Neural cell (in vitro differentiated cells): ENCODE data around the gene FAM186B. TPM values are rescaled to one million over a fixed set of nuclear protein-coding genes. Genes with fewer than 3 reads are reported as not detected.

Source experiments
- H2AFZ ChIP-seq: fragments of 200-600, 300-800 bp; sonication (generic), shearing (Covaris generic); 2 replicates; pipeline ENCODE4 v1.6.0; 2014; ENCODE audit warnings: low read depth, mild to moderate bottlenecking, antibody characterized with exemption, low read length, moderate library complexity
- H3F3A ChIP-seq: fragments of 200-600 bp; shearing (Covaris generic); 2 replicates; pipeline ENCODE4 v1.6.1; 2016; ENCODE audit warnings: mild to moderate bottlenecking, moderate library complexity, mixed read lengths, antibody characterized with exemption, low read length; ENCODE audit not compliant: insufficient read depth, poor library complexity, severe bottlenecking
- H3K27ac ChIP-seq: fragments of 200-600, 300-800 bp; sonication (generic), shearing (Covaris generic); 2 replicates; pipeline ENCODE4 v1.5.1; 2014; ENCODE audit warnings: mild to moderate bottlenecking, low read length, moderate library complexity
- H3K27me3 ChIP-seq: fragments of 300-800, 200-600 bp; sonication (generic), shearing (Covaris generic); 2 replicates; pipeline ENCODE4 v1.6.0; 2014; ENCODE audit warnings: mild to moderate bottlenecking, low read depth, low read length, moderate library complexity; ENCODE audit not compliant: insufficient read depth
- H3K36me3 ChIP-seq: fragments of 300-800, 200-600 bp; sonication (generic), shearing (Covaris generic); 2 replicates; pipeline ENCODE4 v1.5.1; 2014; ENCODE audit warnings: mild to moderate bottlenecking, antibody characterized with exemption, low read length, moderate library complexity; ENCODE audit not compliant: insufficient read depth
- H3K4me2 ChIP-seq: fragments of 300-800, 200-600 bp; sonication (generic), shearing (Covaris generic); 2 replicates; pipeline ENCODE4 v1.6.0; 2014; ENCODE audit warnings: mild to moderate bottlenecking, low read length
- H3K4me3 ChIP-seq: fragments of 300-800, 200-600 bp; sonication (generic), shearing (Covaris generic); 2 replicates; pipeline ENCODE4 v1.5.1; 2014; ENCODE audit warnings: mild to moderate bottlenecking, low read length, moderate library complexity
- H3K79me2 ChIP-seq: fragments of 200-600 bp; shearing (Covaris generic); replicated peaks from 2 replicates; pipeline ENCODE4 v1.6.0; 2014; ENCODE audit warnings: mild to moderate bottlenecking, low read length, moderate library complexity; ENCODE audit not compliant: insufficient read depth
- H3K9ac ChIP-seq: fragments of 300-800, 200-600 bp; sonication (generic), shearing (Covaris generic); 2 replicates; pipeline ENCODE4 v1.6.1; 2016; ENCODE audit warnings: mild to moderate bottlenecking, low read length, mixed read lengths
- H3K9me2 ChIP-seq: fragments of 200-600 bp; shearing (Covaris generic); 2 replicates; pipeline ENCODE4 v1.6.1; 2016; ENCODE audit warnings: mild to moderate bottlenecking, low read length, mixed read lengths; ENCODE audit not compliant: insufficient read depth
- H3K9me3 ChIP-seq: fragments of 200-600, 300-800 bp; sonication (generic), shearing (Covaris generic); 2 replicates; pipeline ENCODE4 v1.6.1; 2016; ENCODE audit warnings: mild to moderate bottlenecking, mixed run types, low read length, moderate library complexity, mixed read lengths
- H4K20me1 ChIP-seq: fragments of 200-600 bp; shearing (Covaris generic); 2 replicates; pipeline ENCODE4 v1.6.1; 2016; ENCODE audit warnings: mild to moderate bottlenecking, mixed run types; ENCODE audit not compliant: insufficient read depth
- EP300 ChIP-seq: fragments of 450-650 bp; conservative IDR thresholded peaks from 2 replicates; pipeline ENCODE4 v1.6.1; 2014; ENCODE audit warnings: antibody characterized with exemption, mild to moderate bottlenecking, moderate library complexity; ENCODE audit not compliant: poor library complexity, severe bottlenecking
- EZH2 ChIP-seq: fragments of 200-600, 300-800 bp; shearing (Covaris generic), sonication (generic); IDR thresholded peaks from 2 replicates; pipeline ENCODE4 v1.6.1; 2014; ENCODE audit warnings: antibody characterized with exemption, low read length, borderline replicate concordance, mild to moderate bottlenecking; ENCODE audit not compliant: insufficient read depth, poor library complexity, severe bottlenecking
- MXI1 ChIP-seq: fragments of 450-650 bp; conservative IDR thresholded peaks from 2 replicates; pipeline ENCODE4 v1.6.1; 2014; ENCODE audit warnings: antibody characterized with exemption, mild to moderate bottlenecking; ENCODE audit not compliant: poor library complexity, severe bottlenecking
- POLR2AphosphoS5 ChIP-seq: IDR thresholded peaks from 2 replicates; pipeline ENCODE4 v1.6.1; 2012
- RAD21 ChIP-seq: fragments of 450-650 bp; conservative IDR thresholded peaks from 2 replicates; pipeline ENCODE4 v1.6.1; 2014; ENCODE audit warnings: antibody characterized with exemption, mild to moderate bottlenecking, moderate library complexity
- SMC3 ChIP-seq: fragments of 450-650 bp; conservative IDR thresholded peaks from 2 replicates; pipeline ENCODE4 v1.6.1; 2014; ENCODE audit warnings: antibody characterized with exemption, mild to moderate bottlenecking, moderate library complexity; ENCODE audit not compliant: poor library complexity
- TAF1 ChIP-seq: IDR thresholded peaks from 2 replicates; pipeline ENCODE4 v1.6.1; 2012; ENCODE audit warnings: low read depth
- polyA plus RNA-seq: library from polyadenylated mRNA; depleted of rRNA; stranded (reverse); fragments of >200 nt; gene quantifications from 2 replicates; pipeline ENCODE4 v1.2.3, GENCODE V29; 2014
- TF ChIP-seq, protein P1 (sequence below): fragments of 450-650 bp; IDR thresholded peaks from 2 replicates; pipeline ENCODE4 v1.5.1; 2014; ENCODE audit warnings: antibody characterized with exemption, mild to moderate bottlenecking, moderate library complexity; ENCODE audit not compliant: poor library complexity, severe bottlenecking
- TF ChIP-seq, protein P2 (sequence below): IDR thresholded peaks from 2 replicates; pipeline ENCODE4 v1.6.1; 2012; ENCODE audit warnings: borderline replicate concordance

Gene FAM186B
- polyA plus RNA-seq, 1 donor from 2014 or later: not detected

GRCh38 chr12:49554266-49554665 lies 51.2 kb downstream of the FAM186B start:
- Histone ChIP-seq H3K27ac (no peak overlapping the region), H3K9ac (no peak overlapping the region), H2AFZ (no peak overlapping the region), H3K79me2 (no peaks in the 10 kb centered on the region), H3K36me3 (no peaks in the 10 kb centered on the region), H4K20me1 (no peaks in the 10 kb centered on the region), H3F3A (no peaks in the 10 kb centered on the region), H3K9me2 (no peaks in the 10 kb centered on the region), H3K27me3 (peaks cover 3% of the 10 kb centered on the region), H3K9me3 (no peaks in the 10 kb centered on the region), H3K4me3 (no peak overlapping the region), H3K4me2 (no peak overlapping the region)
- TF ChIP-seq POLR2AphosphoS5 (no peak), EZH2 (no peak), EP300 (no peak), TAF1 (no peak)
- TF ChIP-seq, protein P1, sequence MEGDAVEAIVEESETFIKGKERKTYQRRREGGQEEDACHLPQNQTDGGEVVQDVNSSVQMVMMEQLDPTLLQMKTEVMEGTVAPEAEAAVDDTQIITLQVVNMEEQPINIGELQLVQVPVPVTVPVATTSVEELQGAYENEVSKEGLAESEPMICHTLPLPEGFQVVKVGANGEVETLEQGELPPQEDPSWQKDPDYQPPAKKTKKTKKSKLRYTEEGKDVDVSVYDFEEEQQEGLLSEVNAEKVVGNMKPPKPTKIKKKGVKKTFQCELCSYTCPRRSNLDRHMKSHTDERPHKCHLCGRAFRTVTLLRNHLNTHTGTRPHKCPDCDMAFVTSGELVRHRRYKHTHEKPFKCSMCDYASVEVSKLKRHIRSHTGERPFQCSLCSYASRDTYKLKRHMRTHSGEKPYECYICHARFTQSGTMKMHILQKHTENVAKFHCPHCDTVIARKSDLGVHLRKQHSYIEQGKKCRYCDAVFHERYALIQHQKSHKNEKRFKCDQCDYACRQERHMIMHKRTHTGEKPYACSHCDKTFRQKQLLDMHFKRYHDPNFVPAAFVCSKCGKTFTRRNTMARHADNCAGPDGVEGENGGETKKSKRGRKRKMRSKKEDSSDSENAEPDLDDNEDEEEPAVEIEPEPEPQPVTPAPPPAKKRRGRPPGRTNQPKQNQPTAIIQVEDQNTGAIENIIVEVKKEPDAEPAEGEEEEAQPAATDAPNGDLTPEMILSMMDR: no peak
- TF ChIP-seq, protein P2, sequence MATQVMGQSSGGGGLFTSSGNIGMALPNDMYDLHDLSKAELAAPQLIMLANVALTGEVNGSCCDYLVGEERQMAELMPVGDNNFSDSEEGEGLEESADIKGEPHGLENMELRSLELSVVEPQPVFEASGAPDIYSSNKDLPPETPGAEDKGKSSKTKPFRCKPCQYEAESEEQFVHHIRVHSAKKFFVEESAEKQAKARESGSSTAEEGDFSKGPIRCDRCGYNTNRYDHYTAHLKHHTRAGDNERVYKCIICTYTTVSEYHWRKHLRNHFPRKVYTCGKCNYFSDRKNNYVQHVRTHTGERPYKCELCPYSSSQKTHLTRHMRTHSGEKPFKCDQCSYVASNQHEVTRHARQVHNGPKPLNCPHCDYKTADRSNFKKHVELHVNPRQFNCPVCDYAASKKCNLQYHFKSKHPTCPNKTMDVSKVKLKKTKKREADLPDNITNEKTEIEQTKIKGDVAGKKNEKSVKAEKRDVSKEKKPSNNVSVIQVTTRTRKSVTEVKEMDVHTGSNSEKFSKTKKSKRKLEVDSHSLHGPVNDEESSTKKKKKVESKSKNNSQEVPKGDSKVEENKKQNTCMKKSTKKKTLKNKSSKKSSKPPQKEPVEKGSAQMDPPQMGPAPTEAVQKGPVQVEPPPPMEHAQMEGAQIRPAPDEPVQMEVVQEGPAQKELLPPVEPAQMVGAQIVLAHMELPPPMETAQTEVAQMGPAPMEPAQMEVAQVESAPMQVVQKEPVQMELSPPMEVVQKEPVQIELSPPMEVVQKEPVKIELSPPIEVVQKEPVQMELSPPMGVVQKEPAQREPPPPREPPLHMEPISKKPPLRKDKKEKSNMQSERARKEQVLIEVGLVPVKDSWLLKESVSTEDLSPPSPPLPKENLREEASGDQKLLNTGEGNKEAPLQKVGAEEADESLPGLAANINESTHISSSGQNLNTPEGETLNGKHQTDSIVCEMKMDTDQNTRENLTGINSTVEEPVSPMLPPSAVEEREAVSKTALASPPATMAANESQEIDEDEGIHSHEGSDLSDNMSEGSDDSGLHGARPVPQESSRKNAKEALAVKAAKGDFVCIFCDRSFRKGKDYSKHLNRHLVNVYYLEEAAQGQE: no peak

GRCh38 chr12:49553512-49554088 lies 51.8 kb downstream of the FAM186B start:
- Histone ChIP-seq H2AFZ (no peak overlapping the region), H3K4me2 (no peak overlapping the region)
- TF ChIP-seq RAD21: peak; percentile 66
- TF ChIP-seq MXI1: no peak
- TF ChIP-seq EZH2: no peak
- no peak for TF ChIP-seq POLR2AphosphoS5
- no peak for TF ChIP-seq TAF1
- TF ChIP-seq EP300: no peak
- peak; percentile 69 for TF ChIP-seq SMC3
- TF ChIP-seq, protein P2: no peak
- TF ChIP-seq, protein P1: peak; percentile 79

More at GRCh38 chr12:49553512-49554088, 51.8 kb downstream of the FAM186B start:
- no peak overlapping the region for H3K27ac ChIP-seq
- no peaks in the 10 kb centered on the region for H3K79me2 ChIP-seq
- no peaks in the 10 kb centered on the region for H4K20me1 ChIP-seq
- H3K4me3 ChIP-seq: no peak overlapping the region
- no peak overlapping the region for H3K9ac ChIP-seq
- no peaks in the 10 kb centered on the region for H3K36me3 ChIP-seq
- no peaks in the 10 kb centered on the region for H3K9me3 ChIP-seq
- no peaks in the 10 kb centered on the region for H3F3A ChIP-seq
- peaks cover 10% of the 10 kb centered on the region for H3K27me3 ChIP-seq
- H3K9me2 ChIP-seq: no peaks in the 10 kb centered on the region
